Uterus (tissue), 2 donors: Measurements from ENCODE around the gene MRPL48.

ENCODE experiments used
- CTCF ChIP-seq, 4 experiments: fragments of 200-600 bp in 2 of 4; fragments of 450-650 bp in 2 of 4; sonication (generic) in 2 of 4; IDR thresholded peaks; one replicate each; pipeline ENCODE4 v1.5.1; 2016 to 2019; ENCODE audit warnings: antibody characterized with exemption in 4 of 4, mild to moderate bottlenecking in 2 of 4, moderate library complexity in 1 of 4
- POLR2A ChIP-seq, 2 donors: fragments of 450-650 bp; IDR thresholded peaks; one replicate each; pipeline ENCODE4 v1.6.1; 2016; ENCODE audit warnings: antibody characterized with exemption in 2 of 2, mild to moderate bottlenecking in 1 of 2, moderate library complexity in 1 of 2

- TF ChIP-seq CTCF (IDR thresholded peaks at IDR 0.05) (no peak), POLR2A (IDR thresholded peaks at IDR 0.05) (no peak)
These were observed 17.0 kb downstream of the MRPL48 start for GRCh38 chr11:73804712-73805111.
